ENCODE results near the gene LIFR. TPM values are rescaled to one million over a fixed set of nuclear protein-coding genes. Genes with fewer than 3 reads are reported as not detected.

LIFR gene
- total and polyA plus RNA-seq, 2 experiments from 2014 or later = 50.2 to 83.8 TPM

DNA sequence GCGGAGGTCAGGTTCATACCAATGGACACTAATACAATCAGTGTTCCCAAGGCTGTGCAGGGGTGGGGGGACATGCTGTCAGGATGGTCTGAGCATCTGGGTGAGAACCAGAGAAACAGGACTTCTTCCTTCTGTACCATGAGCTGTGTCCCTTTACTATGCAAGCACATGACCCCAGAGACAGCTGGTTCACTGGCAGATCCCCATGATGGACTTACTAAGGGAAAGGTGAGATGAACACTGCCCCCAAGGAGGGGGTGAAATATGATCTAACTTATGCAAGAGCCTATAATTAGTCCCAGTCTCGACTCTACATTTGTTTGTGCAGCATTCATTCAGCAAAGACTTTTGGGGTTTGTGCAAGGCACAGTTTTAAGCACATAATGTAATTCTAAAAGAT, 91.4 kb downstream of the LIFR start:
- Histone ChIP-seq H4K20me1 (ENCODE audit: insufficient read depth, poor library complexity, severe bottlenecking) (no peaks in the 10 kb centered on the region), H3K9me3 (ENCODE audit: low read depth) (no peaks in the 10 kb centered on the region), H3K27me3 (no peaks in the 10 kb centered on the region), H3K27ac (no peak overlapping the region), H3K36me3 (replicated peaks; ENCODE audit: insufficient read depth, low read depth) (no peaks in the 10 kb centered on the region), H3K4me3 (no peak overlapping the region), H3K4me1 (ENCODE audit: insufficient read depth) (peaks cover 41% of the 10 kb centered on the region), H3K79me2 (no peaks in the 10 kb centered on the region), H3K9me2 (replicated peaks; ENCODE audit: insufficient read depth) (no peaks in the 10 kb centered on the region), H2AFZ (no peak overlapping the region), H3K4me2 (no peak overlapping the region)
- TF ChIP-seq, protein P1, sequence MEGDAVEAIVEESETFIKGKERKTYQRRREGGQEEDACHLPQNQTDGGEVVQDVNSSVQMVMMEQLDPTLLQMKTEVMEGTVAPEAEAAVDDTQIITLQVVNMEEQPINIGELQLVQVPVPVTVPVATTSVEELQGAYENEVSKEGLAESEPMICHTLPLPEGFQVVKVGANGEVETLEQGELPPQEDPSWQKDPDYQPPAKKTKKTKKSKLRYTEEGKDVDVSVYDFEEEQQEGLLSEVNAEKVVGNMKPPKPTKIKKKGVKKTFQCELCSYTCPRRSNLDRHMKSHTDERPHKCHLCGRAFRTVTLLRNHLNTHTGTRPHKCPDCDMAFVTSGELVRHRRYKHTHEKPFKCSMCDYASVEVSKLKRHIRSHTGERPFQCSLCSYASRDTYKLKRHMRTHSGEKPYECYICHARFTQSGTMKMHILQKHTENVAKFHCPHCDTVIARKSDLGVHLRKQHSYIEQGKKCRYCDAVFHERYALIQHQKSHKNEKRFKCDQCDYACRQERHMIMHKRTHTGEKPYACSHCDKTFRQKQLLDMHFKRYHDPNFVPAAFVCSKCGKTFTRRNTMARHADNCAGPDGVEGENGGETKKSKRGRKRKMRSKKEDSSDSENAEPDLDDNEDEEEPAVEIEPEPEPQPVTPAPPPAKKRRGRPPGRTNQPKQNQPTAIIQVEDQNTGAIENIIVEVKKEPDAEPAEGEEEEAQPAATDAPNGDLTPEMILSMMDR (IDR thresholded peaks at IDR 0.05; ENCODE audit: poor library complexity) = no peak
- TF ChIP-seq EZH2phosphoT487 (IDR thresholded peaks at IDR 0.05; ENCODE audit: low read depth, severe bottlenecking, unreplicated experiment) (no peak), EZH2 (IDR thresholded peaks at IDR 0.05; ENCODE audit: borderline replicate concordance) (no peak)
- DNase-seq (ENCODE audit: low spot score) = no peak
- WGBS (ENCODE audit: low lambda C conversion rate, missing lambda C conversion rate) = 68% methylated on average over 2 of the region's 2 CpGs

DNA sequence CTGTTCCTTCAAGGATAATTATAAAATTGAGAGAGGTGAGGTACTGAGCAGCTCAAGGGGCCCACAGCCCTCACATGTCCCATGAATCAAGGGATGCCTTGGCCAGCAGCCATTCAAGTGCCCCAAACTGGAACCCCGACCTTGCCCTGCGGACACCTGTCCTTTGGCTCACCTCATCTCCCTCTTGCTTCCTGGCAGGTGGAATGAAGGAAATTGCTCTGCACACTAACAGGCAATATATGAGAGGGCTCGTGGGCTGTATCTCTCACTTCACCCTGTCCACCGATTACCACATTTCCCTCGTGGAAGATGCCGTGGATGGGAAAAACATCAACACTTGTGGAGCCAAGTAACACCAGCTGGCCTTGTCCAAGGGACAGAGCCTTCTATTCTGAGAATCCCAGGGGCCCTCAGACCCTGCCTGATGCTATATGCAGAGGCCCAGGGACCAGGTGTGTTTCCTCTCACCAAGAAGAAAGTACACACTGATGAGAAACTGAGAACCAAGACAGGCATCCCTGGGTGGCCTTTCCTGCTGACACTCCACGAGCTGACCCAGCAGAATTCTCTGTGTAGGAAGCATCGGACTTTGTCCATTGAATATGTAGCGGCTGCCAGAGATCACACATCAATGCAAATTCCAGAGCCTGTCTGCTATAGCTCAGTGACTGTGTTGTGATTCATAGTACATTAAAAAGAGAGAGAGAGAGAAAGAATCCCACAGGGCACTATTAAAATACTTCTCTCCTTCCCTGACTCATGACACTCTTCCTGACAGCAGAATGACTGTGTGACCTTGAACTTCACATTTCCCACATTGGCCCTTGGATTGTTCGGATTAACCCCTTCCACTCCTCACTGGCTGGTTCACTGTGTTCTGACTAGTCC, 92.6 kb downstream of the LIFR start:
- peak overlapping the region; percentile 56 for H3K27ac ChIP-seq
- no peak overlapping the region for H3K4me2 ChIP-seq
- no peaks in the 10 kb centered on the region for H3K27me3 ChIP-seq

DNA sequence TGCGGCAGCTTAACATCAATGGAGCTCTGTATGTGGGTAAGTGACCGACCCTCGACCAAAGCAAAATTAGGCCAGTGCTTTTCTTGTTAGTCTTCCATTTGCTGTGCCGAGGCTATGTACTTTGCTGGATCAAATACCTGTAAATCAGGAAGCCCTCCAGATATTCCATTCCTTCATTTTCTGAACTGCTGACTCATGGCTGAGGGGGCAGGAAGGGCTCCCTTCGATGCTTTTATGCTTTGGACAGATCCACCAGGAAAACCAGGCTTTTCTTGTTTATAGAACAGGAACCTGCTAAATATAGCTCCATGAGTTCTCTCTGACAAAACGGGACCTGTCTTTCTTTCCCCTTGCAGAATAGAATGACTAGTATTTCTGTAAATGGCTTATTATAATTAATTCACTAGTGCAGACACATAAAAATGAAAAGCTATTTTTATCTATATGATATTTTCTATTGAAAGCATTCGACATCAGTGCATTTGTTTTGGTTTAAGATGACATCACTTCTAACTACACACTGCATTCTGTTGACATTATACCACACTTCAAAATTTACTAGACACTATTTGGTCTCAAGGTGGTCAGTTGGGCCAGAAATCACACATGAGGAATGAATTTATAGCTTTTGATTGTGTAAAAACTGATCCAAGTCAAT, 93.3 kb downstream of the LIFR start:
- TF ChIP-seq EZH2 (IDR thresholded peaks at IDR 0.05; ENCODE audit: borderline replicate concordance) (no peak), EZH2phosphoT487 (IDR thresholded peaks at IDR 0.05; ENCODE audit: low read depth, severe bottlenecking, unreplicated experiment) (no peak)
- TF ChIP-seq, protein P1 (IDR thresholded peaks at IDR 0.05; ENCODE audit: poor library complexity) = no peak
- 66% methylated on average over 7 of the region's 7 CpGs for WGBS (ENCODE audit: low lambda C conversion rate, missing lambda C conversion rate)
- Histone ChIP-seq H3K27me3 (no peaks in the 10 kb centered on the region), H4K20me1 (ENCODE audit: insufficient read depth, poor library complexity, severe bottlenecking) (no peaks in the 10 kb centered on the region), H2AFZ (no peak overlapping the region), H3K27ac (peak overlapping the region; percentile 49), H3K4me1 (ENCODE audit: insufficient read depth) (peaks cover 28% of the 10 kb centered on the region), H3K79me2 (no peaks in the 10 kb centered on the region), H3K36me3 (replicated peaks; ENCODE audit: insufficient read depth, low read depth) (no peaks in the 10 kb centered on the region), H3K4me2 (no peak overlapping the region), H3K9me3 (ENCODE audit: low read depth) (no peaks in the 10 kb centered on the region), H3K4me3 (no peak overlapping the region), H3K9me2 (replicated peaks; ENCODE audit: insufficient read depth) (no peaks in the 10 kb centered on the region)
- DNase-seq (ENCODE audit: low spot score) = no peak

More for the DNA sequence above, 92.6 kb downstream of the LIFR start:
- peak; percentile 83 for DNase-seq (ENCODE audit: low spot score)
- TF ChIP-seq EZH2phosphoT487 (IDR thresholded peaks at IDR 0.05; ENCODE audit: low read depth, severe bottlenecking, unreplicated experiment) (no peak), EZH2 (IDR thresholded peaks at IDR 0.05; ENCODE audit: borderline replicate concordance) (no peak)
- TF ChIP-seq, protein P1 (IDR thresholded peaks at IDR 0.05; ENCODE audit: poor library complexity) = no peak
- no peaks in the 10 kb centered on the region for H3K9me2 ChIP-seq (replicated peaks; ENCODE audit: insufficient read depth)
- 60% methylated on average over 10 of the region's 10 CpGs for WGBS (ENCODE audit: low lambda C conversion rate, missing lambda C conversion rate)
- no peaks in the 10 kb centered on the region for H4K20me1 ChIP-seq (ENCODE audit: insufficient read depth, poor library complexity, severe bottlenecking)
- no peak overlapping the region for H3K4me3 ChIP-seq
- no peaks in the 10 kb centered on the region for H3K36me3 ChIP-seq (replicated peaks; ENCODE audit: insufficient read depth, low read depth)
- H3K79me2 ChIP-seq = no peaks in the 10 kb centered on the region
- H3K4me1 ChIP-seq (ENCODE audit: insufficient read depth) = peaks cover 34% of the 10 kb centered on the region
- H2AFZ ChIP-seq = no peak overlapping the region
- H3K9me3 ChIP-seq (ENCODE audit: low read depth) = no peaks in the 10 kb centered on the region

Data from hepatocyte (in vitro differentiated cells).